Measurements from ENCODE around the gene SAMD15.
"Not testable (repeated sequence)": the region's sequence is repeated elsewhere in the genome, so short reads cannot be mapped to it uniquely, and the experiment has no call there.

Gene SAMD15

GRCh38 chr14:77375973-77376770 lies 1.0 kb upstream of the SAMD15 start:
- no peak for DNase-seq (ENCODE audit: low read depth, low spot score)

- no peak for DNase-seq (ENCODE audit: low read depth, low spot score)
Observed at GRCh38 chr14:77377502-77377844, 294 bp downstream of the SAMD15 start.

- no peak for DNase-seq (ENCODE audit: low read depth, low spot score)
Observed at GRCh38 chr14:77378701-77379100, 1.5 kb downstream of the SAMD15 start.

- no peak for DNase-seq (ENCODE audit: low read depth, low spot score)
Observed at GRCh38 chr14:77390188-77390587, 13.0 kb downstream of the SAMD15 start.

GRCh38 chr14:77400216-77400615 lies 23.0 kb downstream of the SAMD15 start:
- no peak for DNase-seq (ENCODE audit: low read depth, low spot score)

- no peak for DNase-seq (ENCODE audit: low read depth, low spot score)
Observed at GRCh38 chr14:77403768-77404167, 26.6 kb downstream of the SAMD15 start.

- no peak for DNase-seq (ENCODE audit: low read depth, low spot score)
Observed at GRCh38 chr14:77406086-77406485, 28.9 kb downstream of the SAMD15 start.

- DNase-seq (ENCODE audit: low read depth, low spot score) = no peak
Observed at GRCh38 chr14:77406718-77407117, 29.5 kb downstream of the SAMD15 start.

GRCh38 chr14:77407158-77407557 lies 30.0 kb downstream of the SAMD15 start:
- DNase-seq (ENCODE audit: low read depth, low spot score) = no peak

- no peak for DNase-seq (ENCODE audit: low read depth, low spot score)
Observed at GRCh38 chr14:77409131-77409533, 32.0 kb downstream of the SAMD15 start.

- not testable (repeated sequence) for DNase-seq (ENCODE audit: low read depth, low spot score)
Observed at GRCh38 chr14:77415403-77416030, 38.3 kb downstream of the SAMD15 start.

- DNase-seq (ENCODE audit: low read depth, low spot score) = not testable (repeated sequence)
Observed at GRCh38 chr14:77416098-77416497, 38.9 kb downstream of the SAMD15 start.

GRCh38 chr14:77416836-77417235 lies 39.7 kb downstream of the SAMD15 start:
- DNase-seq (ENCODE audit: low read depth, low spot score) = no peak

GRCh38 chr14:77421201-77421600 lies 44.0 kb downstream of the SAMD15 start:
- DNase-seq (ENCODE audit: low read depth, low spot score) = no peak

GRCh38 chr14:77423423-77423822 lies 46.2 kb downstream of the SAMD15 start, which contains the start of gene NOXRED1:
TSS of gene NOXRED1 (minus strand) at chr14:77423523. CDS start at chr14:77422889, 634 bp downstream.
- DNase-seq (ENCODE audit: low read depth, low spot score) = no peak

- DNase-seq (ENCODE audit: low read depth, low spot score) = no peak
Observed at GRCh38 chr14:77424862-77425261, 47.7 kb downstream of the SAMD15 start.

GRCh38 chr14:77426396-77426795 lies 49.2 kb downstream of the SAMD15 start:
- DNase-seq (ENCODE audit: low read depth, low spot score) = no peak

GRCh38 chr14:77436042-77436441 lies 58.9 kb downstream of the SAMD15 start:
- DNase-seq (ENCODE audit: low read depth, low spot score) = no peak

- DNase-seq (ENCODE audit: low read depth, low spot score) = no peak
Observed at GRCh38 chr14:77438596-77438995, 61.4 kb downstream of the SAMD15 start.

GRCh38 chr14:77439861-77440260 lies 62.7 kb downstream of the SAMD15 start:
- DNase-seq (ENCODE audit: low read depth, low spot score) = no peak
